VCaP (cell line): Measurements from ENCODE around the gene CELSR1.

ENCODE experiments used
- H3K27ac ChIP-seq: fragments of 450-650 bp; 2 replicates; pipeline ENCODE4 v1.5.1; 2017
- TF ChIP-seq, protein P1 (sequence below): fragments of 450-650 bp; conservative IDR thresholded peaks from 2 replicates; pipeline ENCODE4 v1.5.1; 2017; ENCODE audit warnings: mild to moderate bottlenecking, moderate library complexity

CELSR1 gene

DNA sequence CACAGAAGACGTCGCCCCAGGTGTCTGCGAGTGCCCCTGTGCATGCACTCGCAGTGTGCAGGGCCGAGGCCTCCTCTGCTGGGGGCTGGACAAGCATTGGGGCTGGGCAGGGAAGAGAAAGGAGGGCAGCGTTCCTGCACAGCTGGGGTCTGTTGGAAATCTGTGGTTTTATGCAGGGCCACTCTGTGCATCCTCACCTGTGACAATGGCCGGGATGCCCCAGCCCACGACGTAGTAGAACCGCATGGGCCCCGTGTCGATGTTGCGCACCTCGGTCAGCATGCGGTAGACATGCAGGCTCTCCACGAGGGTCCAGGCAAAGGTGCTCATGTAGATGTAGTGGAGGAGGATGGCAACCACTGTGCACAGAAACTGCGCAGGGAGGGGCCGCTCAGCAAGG lies 164.7 kb downstream of the CELSR1 start:
- TF ChIP-seq, protein P1, sequence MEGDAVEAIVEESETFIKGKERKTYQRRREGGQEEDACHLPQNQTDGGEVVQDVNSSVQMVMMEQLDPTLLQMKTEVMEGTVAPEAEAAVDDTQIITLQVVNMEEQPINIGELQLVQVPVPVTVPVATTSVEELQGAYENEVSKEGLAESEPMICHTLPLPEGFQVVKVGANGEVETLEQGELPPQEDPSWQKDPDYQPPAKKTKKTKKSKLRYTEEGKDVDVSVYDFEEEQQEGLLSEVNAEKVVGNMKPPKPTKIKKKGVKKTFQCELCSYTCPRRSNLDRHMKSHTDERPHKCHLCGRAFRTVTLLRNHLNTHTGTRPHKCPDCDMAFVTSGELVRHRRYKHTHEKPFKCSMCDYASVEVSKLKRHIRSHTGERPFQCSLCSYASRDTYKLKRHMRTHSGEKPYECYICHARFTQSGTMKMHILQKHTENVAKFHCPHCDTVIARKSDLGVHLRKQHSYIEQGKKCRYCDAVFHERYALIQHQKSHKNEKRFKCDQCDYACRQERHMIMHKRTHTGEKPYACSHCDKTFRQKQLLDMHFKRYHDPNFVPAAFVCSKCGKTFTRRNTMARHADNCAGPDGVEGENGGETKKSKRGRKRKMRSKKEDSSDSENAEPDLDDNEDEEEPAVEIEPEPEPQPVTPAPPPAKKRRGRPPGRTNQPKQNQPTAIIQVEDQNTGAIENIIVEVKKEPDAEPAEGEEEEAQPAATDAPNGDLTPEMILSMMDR = no peak
- no peak overlapping the region for H3K27ac ChIP-seq

DNA sequence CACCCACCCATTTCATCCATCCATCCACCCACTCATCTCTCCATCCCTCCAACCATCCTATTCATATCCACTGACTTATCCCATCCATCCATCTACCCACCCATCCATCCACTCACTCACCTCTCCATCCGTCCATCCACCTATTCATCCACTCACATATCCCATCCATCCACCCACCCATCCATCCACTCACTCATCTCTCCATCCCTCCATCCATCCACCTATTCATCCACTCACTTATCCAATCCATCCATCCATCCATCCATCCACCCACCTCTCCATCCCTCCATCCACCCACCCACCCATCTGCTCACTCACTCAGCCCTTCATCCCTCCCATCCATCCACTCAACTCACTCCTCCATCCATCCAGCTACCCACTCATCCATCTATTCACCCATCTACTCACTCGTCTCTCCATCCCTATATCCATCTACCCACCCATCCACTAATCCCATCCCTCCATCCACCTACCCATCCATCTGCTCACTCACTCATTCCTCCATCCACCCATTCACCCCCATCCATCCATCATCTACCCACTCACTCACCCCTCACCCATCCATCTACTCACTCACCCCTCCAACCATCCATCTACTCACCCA lies 165.7 kb downstream of the CELSR1 start:
- TF ChIP-seq, protein P1 = no peak
- H3K27ac ChIP-seq = no peak overlapping the region

DNA sequence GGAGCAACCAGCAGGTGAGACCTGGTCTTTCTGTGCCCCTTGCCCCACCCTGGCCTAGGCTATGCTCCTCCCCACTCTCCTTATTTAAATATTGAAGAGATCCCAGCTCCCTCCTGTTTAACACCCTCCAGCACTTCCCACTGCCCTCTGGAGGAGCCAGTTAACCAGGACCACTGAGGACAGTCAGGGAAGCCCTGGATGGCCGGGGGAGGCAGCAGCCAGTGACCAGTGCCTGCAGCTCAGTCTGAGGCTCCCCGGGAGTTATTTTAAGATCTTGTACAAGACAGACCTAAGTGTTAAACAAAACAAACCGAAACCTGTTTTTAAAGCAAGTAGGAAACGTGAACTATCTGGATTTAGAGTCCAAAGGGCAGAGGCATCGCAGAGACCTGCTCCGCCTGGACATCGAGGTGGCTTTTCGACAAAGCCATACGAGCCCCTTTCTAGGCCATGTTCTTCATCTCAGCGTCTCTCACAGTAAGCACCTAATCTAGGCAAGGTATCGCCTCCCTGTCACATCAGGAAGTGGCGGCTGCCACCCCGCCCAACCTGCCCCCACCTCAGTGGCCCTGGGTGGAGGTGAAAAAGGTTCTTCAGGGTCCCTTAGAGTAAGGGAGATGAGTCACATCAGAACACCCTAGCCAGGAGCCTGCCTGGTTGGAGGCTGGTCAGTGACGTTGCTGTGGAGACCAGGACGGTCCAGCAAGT lies 166.7 kb downstream of the CELSR1 start:
- TF ChIP-seq, protein P1 = no peak
- no peak overlapping the region for H3K27ac ChIP-seq

DNA sequence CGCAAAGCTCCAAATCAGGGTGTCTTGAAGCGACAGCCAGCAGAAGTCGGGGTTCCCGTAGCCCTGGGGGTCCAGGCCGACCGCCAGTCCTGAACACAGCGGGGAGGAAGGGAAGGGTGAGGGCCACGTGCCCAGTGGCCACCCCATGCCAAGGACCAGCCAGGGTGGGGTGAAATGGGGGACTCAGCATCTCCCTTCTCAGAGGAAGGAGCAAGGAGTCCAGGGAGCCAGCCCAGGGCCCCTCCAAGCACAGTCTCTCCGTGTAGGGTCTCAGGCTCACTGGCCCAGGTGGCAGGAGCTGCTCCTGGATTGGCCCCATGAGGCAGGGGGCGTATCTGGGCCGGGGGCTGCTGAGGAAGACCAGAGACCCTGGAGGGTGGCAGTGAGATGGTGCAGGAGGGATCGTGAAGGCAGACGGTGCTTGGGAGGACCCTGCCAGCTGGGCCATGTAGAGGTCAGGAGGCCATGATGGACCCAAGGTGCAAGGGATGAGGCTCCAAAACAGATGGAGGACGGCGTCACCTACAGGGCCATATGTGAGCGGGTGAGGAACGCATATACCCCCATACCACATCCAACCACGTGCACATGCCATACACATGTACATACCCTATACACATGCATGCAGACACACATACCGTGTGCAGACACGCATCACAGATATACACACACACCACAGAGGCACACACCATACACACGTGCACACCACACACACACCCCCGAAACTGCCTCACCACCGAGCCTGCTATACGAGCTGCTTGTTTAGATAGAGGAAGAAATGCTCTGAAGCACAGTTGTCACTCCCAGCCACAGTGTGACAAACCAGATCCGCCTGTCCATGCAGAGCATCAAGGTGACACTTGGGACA lies 167.5 kb downstream of the CELSR1 start:
- TF ChIP-seq, protein P1 = no peak
- H3K27ac ChIP-seq = no peak overlapping the region

DNA sequence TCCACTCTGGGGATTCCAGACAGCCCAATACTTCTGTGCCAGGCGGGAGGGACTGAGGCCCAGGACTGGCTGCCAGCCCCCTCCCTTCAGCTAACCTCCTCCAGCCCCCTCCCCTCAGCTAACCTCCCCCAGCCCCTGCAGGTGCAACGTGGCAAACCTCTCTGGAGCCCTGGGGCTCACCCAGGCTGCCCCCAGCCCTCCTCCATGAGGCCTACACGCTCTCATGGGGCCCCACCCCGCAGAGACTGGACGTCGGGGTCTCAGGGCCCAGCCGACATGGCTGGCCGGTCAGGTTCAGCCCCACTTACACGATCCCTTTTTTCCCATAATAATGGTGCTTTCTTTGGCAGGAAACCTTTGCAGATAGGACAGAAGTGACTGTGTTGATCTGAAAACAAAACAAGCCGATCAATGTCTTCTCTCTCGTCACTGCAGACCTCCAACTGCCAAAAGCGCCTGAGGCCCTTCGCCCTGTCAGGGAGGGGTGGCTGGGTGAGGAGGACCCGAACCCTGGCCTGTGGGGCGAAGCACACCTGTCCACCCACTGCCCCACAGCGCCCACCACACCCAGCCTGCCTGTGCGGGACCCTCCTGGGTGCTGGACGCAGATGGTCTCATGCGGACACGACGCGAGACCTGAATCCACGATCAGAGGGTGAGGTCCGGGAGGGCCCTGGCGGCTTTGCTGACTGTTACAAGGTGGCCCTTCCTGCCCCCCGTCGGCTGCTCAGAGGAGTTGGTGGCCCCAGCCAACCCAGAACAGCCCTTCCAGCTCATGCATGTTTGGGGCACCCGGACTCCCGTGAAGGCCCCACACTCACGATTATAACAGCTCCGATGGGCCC lies 168.3 kb downstream of the CELSR1 start:
- TF ChIP-seq, protein P1 = no peak
- no peak overlapping the region for H3K27ac ChIP-seq

DNA sequence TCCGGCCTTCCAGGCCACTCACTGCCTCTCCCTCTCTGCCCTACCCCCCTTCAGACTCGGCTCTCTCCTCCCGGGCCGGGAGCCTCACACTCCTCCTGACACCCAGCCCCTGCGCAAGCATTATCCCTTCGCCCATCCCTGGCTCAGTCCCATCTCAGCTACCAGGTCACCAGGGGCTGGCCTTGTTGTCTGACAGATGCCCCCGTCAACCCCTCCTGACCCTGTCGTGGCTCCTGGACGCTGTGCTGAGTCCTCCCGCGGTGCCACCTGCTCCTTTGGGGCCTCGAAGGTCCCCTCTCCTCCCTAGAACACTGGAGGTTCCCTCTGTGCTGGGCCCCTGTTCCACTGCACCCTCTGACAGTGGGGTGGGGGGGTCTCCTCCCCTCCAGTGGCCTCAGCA lies 169.0 kb downstream of the CELSR1 start:
- H3K27ac ChIP-seq = no peak overlapping the region
- TF ChIP-seq, protein P1 = no peak
